Measurements from ENCODE around the gene NRXN3.

DNA sequence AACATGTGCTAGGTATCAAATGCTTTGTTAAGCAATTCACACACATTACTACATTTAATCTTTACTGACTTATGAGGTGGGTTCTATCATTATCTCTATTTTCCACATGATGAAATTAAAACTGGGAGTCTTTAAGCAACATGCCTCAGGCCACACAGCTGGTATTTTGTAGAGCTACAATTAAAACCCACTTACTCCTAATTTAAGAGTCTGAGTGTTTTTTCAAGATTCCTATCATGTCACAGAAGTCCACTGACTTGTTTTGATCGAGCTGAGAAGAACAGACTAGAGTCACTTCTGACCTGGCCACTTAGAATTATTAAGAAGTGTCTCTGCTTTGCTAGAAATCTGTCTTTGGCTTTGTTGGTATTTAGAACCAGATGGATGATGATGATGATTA is 670.7 kb downstream of the NRXN3 start:
- TF ChIP-seq EP300 (IDR thresholded peaks at IDR 0.05; ENCODE audit: low read depth) (no peak), CTCF (IDR thresholded peaks at IDR 0.05) (no peak), POLR2A (IDR thresholded peaks at IDR 0.05) (no peak)
